OCI-LY7 (cell line): ENCODE measurements around the gene RIOK2. TPM values are rescaled to one million over a fixed set of nuclear protein-coding genes. Genes with fewer than 3 reads are reported as not detected.

Source experiments
- BruUV-seq: library from RNA; stranded (reverse); fragments of 400-500 nt; replicated peaks from 2 replicates; lab custom pipeline; 2021; lab: Mats Ljungman, UMichigan
- CTCF ChIA-PET: fragments of 300-600 bp; sonication (Branson Sonifier 250); formaldehyde crosslinking; loops from one replicate; lab custom pipeline; 2022; ENCODE audit warnings: antibody characterized with exemption; ENCODE audit not compliant: unreplicated experiment; lab: Charles Lee
- POLR2A ChIA-PET: fragments of 300-600 bp; sonication (Branson Sonifier 250); formaldehyde crosslinking; loops from one replicate; lab custom pipeline; 2022; ENCODE audit warnings: antibody characterized with exemption; lab: Charles Lee
- DNase-seq: peaks from one replicate; pipeline ENCODE4 v3.0.0-alpha.2; 2015; ENCODE audit warnings: low spot score
- H2AFZ ChIP-seq: fragments of 200-600 bp; sonication (generic), shearing (Covaris generic); 2 replicates; pipeline ENCODE4 v1.6.1; 2014; ENCODE audit warnings: mild to moderate bottlenecking, antibody characterized with exemption, low read length, moderate library complexity
- H3K27ac ChIP-seq: fragments of 200-600 bp; sonication (generic); 2 replicates; pipeline ENCODE4 v1.5.1; 2014; ENCODE audit warnings: mixed run types, low read depth, mild to moderate bottlenecking, moderate library complexity, low read length, inconsistent platforms; ENCODE audit not compliant: poor library complexity, severe bottlenecking
- H3K36me3 ChIP-seq: fragments of 200-600 bp; sonication (generic); 2 replicates; pipeline ENCODE4 v1.6.1; 2014; ENCODE audit warnings: mild to moderate bottlenecking, antibody characterized with exemption, low read length, moderate library complexity, mixed read lengths; ENCODE audit not compliant: insufficient read depth
- H3K4me1 ChIP-seq: fragments of 200-600 bp; sonication (generic); 2 replicates; pipeline ENCODE4 v1.5.1; 2014; ENCODE audit warnings: mild to moderate bottlenecking, low read length; ENCODE audit not compliant: insufficient read depth, poor library complexity, severe bottlenecking
- H3K4me2 ChIP-seq: fragments of 200-600 bp; sonication (generic); 2 replicates; pipeline ENCODE4 v1.6.1; 2014; ENCODE audit warnings: mild to moderate bottlenecking, low read length
- H3K4me3 ChIP-seq: fragments of 200-600 bp; sonication (generic); 2 replicates; pipeline ENCODE4 v1.5.1; 2014; ENCODE audit warnings: mild to moderate bottlenecking, low read depth, low read length; ENCODE audit not compliant: poor library complexity, severe bottlenecking
- H3K79me2 ChIP-seq: fragments of 200-600 bp; sonication (generic); 2 replicates; pipeline ENCODE4 v1.6.1; 2016; ENCODE audit warnings: low read depth, mild to moderate bottlenecking, low read length, moderate library complexity, mixed read lengths; ENCODE audit not compliant: insufficient read depth
- H3K9me2 ChIP-seq: fragments of 200-600 bp; sonication (generic); 2 replicates; pipeline ENCODE4 v1.6.1; 2016; ENCODE audit warnings: mild to moderate bottlenecking, low read length, mixed read lengths; ENCODE audit not compliant: insufficient read depth
- H3K9me3 ChIP-seq: fragments of 200-600 bp; sonication (generic); 2 replicates; pipeline ENCODE4 v1.6.1; 2014; ENCODE audit warnings: mild to moderate bottlenecking, mixed run types, low read length, mixed read lengths
- H4K20me1 ChIP-seq: fragments of 200-600 bp; sonication (generic); 2 replicates; pipeline ENCODE4 v1.6.1; 2014; ENCODE audit warnings: mild to moderate bottlenecking, antibody characterized with exemption, low read length, moderate library complexity, mixed read lengths; ENCODE audit not compliant: insufficient read depth
- CTCF ChIP-seq: fragments of 200-600 bp; sonication (generic); conservative IDR thresholded peaks from 2 replicates; pipeline ENCODE4 v1.5.1; 2014; ENCODE audit warnings: mild to moderate bottlenecking, antibody characterized with exemption, low read length, moderate library complexity, mixed read lengths
- EZH2phosphoT487 ChIP-seq: fragments of 200-600 bp; sonication (generic); IDR thresholded peaks from 2 replicates; pipeline ENCODE4 v1.6.1; 2018; ENCODE audit warnings: low read depth, borderline replicate concordance, mild to moderate bottlenecking, mixed run types, antibody characterized with exemption, low read length, moderate library complexity, mixed read lengths
- intact Hi-C: fragments of 100-400 bp; cut with micrococcal nuclease; formaldehyde crosslinking; loops from one replicate; pipeline ENCODE4 v1.10.0; 2022; ENCODE audit not compliant: unreplicated experiment
- total RNA-seq, 2 experiments: library from RNA; depleted of rRNA in 1 of 2; stranded (reverse); fragments of >200 nt in 1 of 2; shearing (Covaris generic) in 1 of 2; gene quantifications; 2 replicates each; pipeline ENCODE4 v1.2.3, GENCODE V29; 2014 to 2022

Gene RIOK2
- total RNA-seq, 2 experiments from 2014 or later, result 21.9 to 41.3 TPM

- H3K79me2 ChIP-seq, result no peaks in the 10 kb centered on the region
- intact Hi-C loops, result no loop called here
- H2AFZ ChIP-seq, result peak overlapping the region; percentile 27; the same call in 1 of the 2 replicates
- H3K9me3 ChIP-seq, result peaks cover 6% of the 10 kb centered on the region; the same call in 1 of the 2 replicates
- H4K20me1 ChIP-seq, result no peaks in the 10 kb centered on the region
- H3K36me3 ChIP-seq, result no peaks in the 10 kb centered on the region
- peak overlapping the region; percentile 2 for H3K4me3 ChIP-seq
- no peak for DNase-seq
- H3K4me2 ChIP-seq, result no peak overlapping the region
- ChIA-PET CTCF (interaction anchor here (1.0 kb wide), 1 partner anchor 10 kb away, joined by 4 read pairs; the partner anchor contains the start of gene RIOK2), POLR2A (no interaction called here)
- H3K27ac ChIP-seq, result no peak overlapping the region
- H3K4me1 ChIP-seq, result peaks cover 18% of the 10 kb centered on the region
- no TSS peak for BruUV-seq
- TF ChIP-seq CTCF (no peak), EZH2phosphoT487 (no peak)
- H3K9me2 ChIP-seq, result no peaks in the 10 kb centered on the region
Measured at GRCh38 chr5:97193355-97193688, 10.3 kb upstream of the RIOK2 start.

- intact Hi-C loops, result no loop called here
- Histone ChIP-seq H3K36me3 (no peaks in the 10 kb centered on the region), H3K4me3 (peak overlapping the region; percentile 2), H4K20me1 (no peaks in the 10 kb centered on the region), H3K4me1 (peaks cover 18% of the 10 kb centered on the region), H3K79me2 (no peaks in the 10 kb centered on the region), H3K27ac (no peak overlapping the region), H3K4me2 (peak overlapping the region; percentile 1; the same call in 1 of the 2 replicates), H3K9me2 (no peaks in the 10 kb centered on the region), H2AFZ (peak overlapping the region; percentile 27; the same call in 1 of the 2 replicates), H3K9me3 (peaks cover 6% of the 10 kb centered on the region; the same call in 1 of the 2 replicates)
- CTCF ChIA-PET, result interaction anchor here (1.0 kb wide), 1 partner anchor 10 kb away, joined by 4 read pairs; the partner anchor contains the start of gene RIOK2
- peak; percentile 34; the same call in 1 of the 2 replicates for TF ChIP-seq CTCF
- no peak for TF ChIP-seq EZH2phosphoT487
- POLR2A ChIA-PET, result interaction anchor here (0.6 kb wide), 3 partner anchors 11 to 529 kb away, joined by 3 to 4 read pairs (median 4); no protein-coding TSS in a partner anchor
- no TSS peak for BruUV-seq
- DNase-seq, result peak; percentile 31
Measured at GRCh38 chr5:97192580-97193354, 9.7 kb upstream of the RIOK2 start.
